Measurements from ENCODE around the gene KRCC1. TPM values are rescaled to one million over a fixed set of nuclear protein-coding genes. Genes with fewer than 3 reads are reported as not detected.
A peak's percentile ranks its signal among the peaks of the same experiment; 100 is the strongest.

Gene KRCC1
- total and polyA plus RNA-seq, 10 donors: 20.4 to 42.3 (median 27.8) TPM

- no peak for TF ChIP-seq POLR2A (IDR thresholded peaks at IDR 0.05)
- TF ChIP-seq POLR2AphosphoS5 (IDR thresholded peaks at IDR 0.05): no peak
- TF ChIP-seq, protein P1, sequence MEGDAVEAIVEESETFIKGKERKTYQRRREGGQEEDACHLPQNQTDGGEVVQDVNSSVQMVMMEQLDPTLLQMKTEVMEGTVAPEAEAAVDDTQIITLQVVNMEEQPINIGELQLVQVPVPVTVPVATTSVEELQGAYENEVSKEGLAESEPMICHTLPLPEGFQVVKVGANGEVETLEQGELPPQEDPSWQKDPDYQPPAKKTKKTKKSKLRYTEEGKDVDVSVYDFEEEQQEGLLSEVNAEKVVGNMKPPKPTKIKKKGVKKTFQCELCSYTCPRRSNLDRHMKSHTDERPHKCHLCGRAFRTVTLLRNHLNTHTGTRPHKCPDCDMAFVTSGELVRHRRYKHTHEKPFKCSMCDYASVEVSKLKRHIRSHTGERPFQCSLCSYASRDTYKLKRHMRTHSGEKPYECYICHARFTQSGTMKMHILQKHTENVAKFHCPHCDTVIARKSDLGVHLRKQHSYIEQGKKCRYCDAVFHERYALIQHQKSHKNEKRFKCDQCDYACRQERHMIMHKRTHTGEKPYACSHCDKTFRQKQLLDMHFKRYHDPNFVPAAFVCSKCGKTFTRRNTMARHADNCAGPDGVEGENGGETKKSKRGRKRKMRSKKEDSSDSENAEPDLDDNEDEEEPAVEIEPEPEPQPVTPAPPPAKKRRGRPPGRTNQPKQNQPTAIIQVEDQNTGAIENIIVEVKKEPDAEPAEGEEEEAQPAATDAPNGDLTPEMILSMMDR (IDR thresholded peaks at IDR 0.05 in 8 of 11, conservative IDR thresholded peaks at IDR 0.05 in 3 of 11): no peak
- no peaks in the 10 kb centered on the region for H3K9me3 ChIP-seq
- no peak for DNase-seq
- H3K27me3 ChIP-seq (replicated peaks in 1 of 7): no peaks in the 10 kb centered on the region
- intact Hi-C loops (cut with DNase I; ENCODE audit: low total_unique reads): loop anchor here (5.0 kb wide), 1 partner anchor 101 kb away; no protein-coding TSS in a partner anchor
- no peak overlapping the region for H3K27ac ChIP-seq
- no peaks in the 10 kb centered on the region for H3K36me3 ChIP-seq
- no peak overlapping the region for H3K4me3 ChIP-seq
- WGBS, 5 donors: 77 to 89% (median 84%) methylated on average over 3 of the region's 3 CpGs
- H3K4me1 ChIP-seq: peaks cover 0 to 9% (median 1%) of the 10 kb centered on the region in 6 donors
These were observed 5.7 kb upstream of the KRCC1 start for GRCh38 chr2:88061295-88061694.

- intact Hi-C loops (cut with DNase I; ENCODE audit: low total_unique reads): loop anchor here (5.0 kb wide), 1 partner anchor 101 kb away; no protein-coding TSS in a partner anchor
- no peaks in the 10 kb centered on the region for H3K9me3 ChIP-seq
- peaks cover 0 to 13% (median 5%) of the 10 kb centered on the region in 6 donors for H3K4me1 ChIP-seq
- H3K27me3 ChIP-seq (replicated peaks in 1 of 7): no peaks in the 10 kb centered on the region
- no peak overlapping the region for H3K27ac ChIP-seq
- WGBS, 5 donors: 83 to 96% (median 88%) methylated on average over 2 of the region's 2 CpGs
- TF ChIP-seq, protein P1 (IDR thresholded peaks at IDR 0.05 in 8 of 11, conservative IDR thresholded peaks at IDR 0.05 in 3 of 11): no peak
- no peak for TF ChIP-seq POLR2AphosphoS5 (IDR thresholded peaks at IDR 0.05)
- TF ChIP-seq POLR2A (IDR thresholded peaks at IDR 0.05): no peak
- no peaks in the 10 kb centered on the region for H3K36me3 ChIP-seq
- no peak for DNase-seq
- no peak overlapping the region for H3K4me3 ChIP-seq
These were observed 5.3 kb upstream of the KRCC1 start for GRCh38 chr2:88060907-88061275.

- Histone ChIP-seq H3K27ac (no peak overlapping the region), H3K4me3 (no peak overlapping the region), H3K9me3 (no peaks in the 10 kb centered on the region), H3K4me1 (peaks cover 0 to 14% (median 8%) of the 10 kb centered on the region in 6 donors), H3K27me3 (replicated peaks in 1 of 7) (no peaks in the 10 kb centered on the region), H3K36me3 (no peaks in the 10 kb centered on the region)
- 51 to 68% (median 58%) methylated on average over 5 of the region's 5 CpGs for WGBS, 5 donors
- TF ChIP-seq, protein P1 (IDR thresholded peaks at IDR 0.05 in 8 of 11, conservative IDR thresholded peaks at IDR 0.05 in 3 of 11): peak in 10 of 11 experiments; percentile 36 to 75 (median 64)
- no peak for TF ChIP-seq POLR2AphosphoS5 (IDR thresholded peaks at IDR 0.05)
- DNase-seq: no peak
- intact Hi-C loops (cut with DNase I; ENCODE audit: low total_unique reads): loop anchor here (5.0 kb wide), 1 partner anchor 102 kb away; no protein-coding TSS in a partner anchor
These were observed 4.7 kb upstream of the KRCC1 start for GRCh38 chr2:88059979-88060906.

DNA sequence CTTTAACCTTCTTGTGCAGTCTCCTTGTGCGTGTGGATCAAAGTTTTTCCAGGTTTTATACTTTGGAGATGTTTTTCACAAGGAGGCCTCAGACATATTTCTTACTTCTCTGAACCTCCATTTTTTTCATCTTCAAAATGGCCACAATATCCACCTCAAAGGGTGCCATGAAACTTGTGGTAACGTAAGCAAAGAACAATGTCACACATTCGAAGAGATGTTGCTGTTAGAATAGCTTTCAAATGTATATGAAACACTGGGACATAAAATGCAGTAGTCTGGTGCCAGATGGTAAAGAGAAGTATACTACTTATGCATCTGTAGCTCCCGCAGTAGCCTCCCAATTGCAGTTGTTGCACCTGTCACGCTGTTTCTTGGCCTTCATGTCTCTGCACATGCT lies 2.6 kb upstream of the KRCC1 start:
- DNase-seq: no peak
- TF ChIP-seq POLR2A (IDR thresholded peaks at IDR 0.05) (no peak), POLR2AphosphoS5 (IDR thresholded peaks at IDR 0.05) (no peak)
- TF ChIP-seq, protein P1 (IDR thresholded peaks at IDR 0.05 in 8 of 11, conservative IDR thresholded peaks at IDR 0.05 in 3 of 11): no peak
- H3K27me3 ChIP-seq (replicated peaks in 1 of 7): no peaks in the 10 kb centered on the region
- H3K9me3 ChIP-seq: no peaks in the 10 kb centered on the region
- intact Hi-C loops (cut with DNase I; ENCODE audit: low total_unique reads): no loop called here
- no peaks in the 10 kb centered on the region for H3K36me3 ChIP-seq
- H3K4me1 ChIP-seq: peaks cover 10 to 31% (median 24%) of the 10 kb centered on the region in 6 donors
- 81 to 91% (median 86%) methylated on average over 5 of the region's 5 CpGs for WGBS, 5 donors
- no peak overlapping the region for H3K27ac ChIP-seq
- no peak overlapping the region for H3K4me3 ChIP-seq
